NT2/D1 (cell line): ENCODE results near the gene RNF151.
"Not testable (repeated sequence)": the region's sequence is repeated elsewhere in the genome, so short reads cannot be mapped to it uniquely, and the experiment has no call there.

Source experiments
- DNase-seq: peaks from one replicate; pipeline ENCODE4 v3.0.0-alpha.2; 2011; ENCODE audit warnings: low read depth, low spot score
- H3K27me3 ChIP-seq: 2 replicates; pipeline ENCODE4 v1.6.0; 2011; ENCODE audit warnings: mild to moderate bottlenecking; ENCODE audit not compliant: insufficient read length, insufficient read depth
- H3K36me3 ChIP-seq: 2 replicates; pipeline ENCODE4 v1.6.1; 2011; ENCODE audit warnings: mild to moderate bottlenecking, low read length, mixed read lengths; ENCODE audit not compliant: insufficient read depth, insufficient read length
- H3K4me1 ChIP-seq: 2 replicates; pipeline ENCODE4 v1.5.1; 2011; ENCODE audit not compliant: insufficient read depth, insufficient read length
- H3K4me3 ChIP-seq: 2 replicates; pipeline ENCODE4 v1.5.1; 2011; ENCODE audit warnings: low read depth; ENCODE audit not compliant: insufficient read length
- H3K9ac ChIP-seq: 2 replicates; pipeline ENCODE4 v1.6.0; 2011; ENCODE audit warnings: low read depth; ENCODE audit not compliant: insufficient read length
- H3K9me3 ChIP-seq: 2 replicates; pipeline ENCODE4 v1.5.1; 2011; ENCODE audit warnings: mild to moderate bottlenecking, low read length; ENCODE audit not compliant: insufficient read depth
- SUZ12 ChIP-seq: IDR thresholded peaks from 2 replicates; pipeline ENCODE4 v1.6.1; 2011; ENCODE audit not compliant: insufficient read length, insufficient read depth; ENCODE audit errors: extremely low read depth
- YY1 ChIP-seq: IDR thresholded peaks from 2 replicates; pipeline ENCODE4 v1.6.1; 2011; ENCODE audit not compliant: insufficient read length, insufficient read depth
- ZNF274 ChIP-seq: IDR thresholded peaks from 2 replicates; pipeline ENCODE4 v1.6.1; 2011; ENCODE audit warnings: mild to moderate bottlenecking, low read depth, low read length

RNF151 gene

DNA sequence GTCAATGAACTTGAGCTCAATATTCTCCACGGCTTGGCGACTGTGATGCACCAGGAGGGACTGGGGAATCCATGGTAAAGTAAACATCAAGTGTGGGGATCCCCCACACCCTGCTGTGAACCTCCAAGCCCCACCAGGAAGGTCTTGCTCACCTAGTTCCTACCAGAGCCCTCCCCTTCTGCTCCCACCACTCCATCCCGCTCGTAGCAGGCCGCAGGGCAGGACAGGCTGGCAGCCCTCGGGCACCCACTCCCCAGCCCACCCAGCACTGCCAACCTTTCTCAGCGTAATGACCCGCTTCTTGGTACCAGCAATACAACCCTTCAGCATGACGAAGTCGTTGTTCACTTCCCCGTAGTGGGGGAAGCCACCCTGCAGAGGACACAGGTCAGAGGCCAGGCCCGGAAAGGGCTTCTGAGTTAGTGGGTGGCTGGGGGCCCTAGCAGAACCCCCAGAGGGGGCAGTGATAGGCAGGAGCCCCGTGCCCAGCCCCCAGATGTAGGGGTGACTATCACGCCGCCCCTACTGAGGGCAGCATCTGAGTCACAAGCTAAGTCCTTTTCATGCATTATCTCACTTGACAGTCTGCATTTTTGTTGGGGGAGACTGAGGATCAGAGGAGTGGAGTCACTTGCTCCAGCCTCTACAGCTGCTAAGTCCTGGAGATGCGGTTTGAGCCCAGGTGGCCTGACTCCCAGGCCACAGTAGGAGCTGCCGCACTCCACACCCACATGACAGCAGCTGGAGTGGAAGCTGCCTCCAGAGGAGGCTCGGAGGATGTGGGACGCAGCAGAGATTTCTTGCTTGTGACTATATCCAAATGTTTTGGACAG is 20.9 kb upstream of the RNF151 start:
- Histone ChIP-seq H3K9ac (no peak overlapping the region), H3K36me3 (peaks cover 3% of the 10 kb centered on the region), H3K4me3 (no peak overlapping the region), H3K4me1 (peaks cover 26% of the 10 kb centered on the region), H3K9me3 (no peaks in the 10 kb centered on the region), H3K27me3 (no peaks in the 10 kb centered on the region)
- no peak for DNase-seq
- TF ChIP-seq ZNF274 (no peak), SUZ12 (no peak), YY1 (no peak)

DNA sequence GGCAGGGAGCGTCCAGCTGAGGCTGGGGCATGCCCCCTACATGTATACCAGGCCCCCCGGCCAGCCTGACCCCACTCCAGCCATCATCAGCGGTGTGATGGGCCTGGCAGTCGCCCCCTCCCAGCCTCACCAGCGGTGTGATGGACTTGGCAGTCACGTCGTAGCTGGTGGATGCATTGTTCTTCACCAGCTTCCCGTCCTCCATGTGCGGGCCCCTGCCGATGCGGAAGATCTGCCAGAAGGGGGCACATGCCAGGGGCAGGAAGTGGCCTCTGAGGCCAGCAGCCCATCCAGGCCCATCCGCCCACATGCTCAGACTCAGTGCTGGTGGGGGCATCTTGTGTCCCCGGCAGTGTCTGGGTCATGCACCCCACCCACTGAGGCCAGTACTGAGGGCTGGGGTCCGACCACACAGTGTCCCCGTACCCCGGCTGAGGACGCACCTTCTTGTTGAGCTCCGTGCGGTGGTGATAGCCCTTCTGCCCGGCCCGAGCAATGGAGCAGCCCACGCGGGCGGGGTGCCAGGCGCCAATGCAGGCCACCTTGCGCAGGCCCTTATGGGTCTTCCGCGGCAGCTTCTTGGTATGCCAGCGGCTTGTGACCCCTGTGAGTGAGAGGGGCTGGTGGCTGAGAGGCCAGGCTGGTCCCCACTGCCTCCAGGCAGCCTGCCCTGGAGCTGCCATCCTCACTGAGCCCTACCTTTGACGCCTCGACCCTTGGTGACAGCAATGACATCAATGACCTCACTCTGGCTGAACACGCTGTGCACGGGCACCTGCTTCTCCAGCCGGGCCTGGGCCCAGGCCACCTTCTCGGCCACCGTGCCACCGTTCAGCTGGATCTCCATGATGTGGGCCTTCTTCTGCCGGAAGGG is 19.9 kb upstream of the RNF151 start:
- Histone ChIP-seq H3K27me3 (no peaks in the 10 kb centered on the region), H3K4me1 (peaks cover 19% of the 10 kb centered on the region), H3K9me3 (no peaks in the 10 kb centered on the region), H3K4me3 (no peak overlapping the region), H3K36me3 (no peaks in the 10 kb centered on the region), H3K9ac (no peak overlapping the region)
- DNase-seq: no peak
- TF ChIP-seq ZNF274 (no peak), SUZ12 (no peak), YY1 (no peak)

DNA sequence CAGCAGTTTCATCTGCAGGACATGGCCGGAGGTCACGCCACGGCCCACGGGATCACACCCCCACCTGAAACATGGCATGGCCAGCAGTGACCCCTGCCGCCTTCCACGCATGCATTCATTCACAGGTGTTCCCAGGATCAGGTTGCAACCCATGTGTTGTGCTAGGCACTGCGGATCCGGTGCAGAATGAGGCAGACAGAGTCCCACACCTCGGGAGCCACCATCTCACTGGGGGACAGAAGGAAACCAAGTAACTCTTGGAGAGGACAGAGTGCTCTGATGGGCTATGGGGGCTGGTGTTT is 19.3 kb upstream of the RNF151 start:
- no peak for TF ChIP-seq SUZ12
- no peak for TF ChIP-seq ZNF274
- no peak for TF ChIP-seq YY1
- Histone ChIP-seq H3K9me3 (no peaks in the 10 kb centered on the region), H3K4me1 (peaks cover 13% of the 10 kb centered on the region), H3K36me3 (no peaks in the 10 kb centered on the region), H3K9ac (no peak overlapping the region), H3K27me3 (no peaks in the 10 kb centered on the region), H3K4me3 (no peak overlapping the region)
- DNase-seq: no peak

DNA sequence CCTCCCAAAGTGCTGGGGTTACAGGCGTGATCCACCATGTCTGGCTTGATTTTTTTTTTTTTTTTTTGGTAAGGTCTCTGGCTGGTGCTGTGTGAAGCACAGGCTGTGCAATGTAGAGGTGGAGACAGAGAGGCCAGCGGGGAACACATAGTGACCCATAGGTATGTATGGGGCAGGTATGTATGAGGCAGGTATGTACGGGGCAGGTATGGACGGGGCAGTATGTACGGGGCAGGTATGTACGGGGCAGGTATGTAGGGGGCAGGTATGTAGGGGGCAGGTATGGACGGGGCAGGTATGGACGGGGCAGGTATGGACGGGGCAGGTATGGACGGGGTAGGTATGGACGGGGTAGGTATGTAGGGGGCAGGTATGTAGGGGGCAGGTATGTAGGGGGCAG is 17.1 kb upstream of the RNF151 start:
- peaks cover 15% of the 10 kb centered on the region for H3K4me1 ChIP-seq
- H3K9me3 ChIP-seq: no peaks in the 10 kb centered on the region
- no peak for TF ChIP-seq ZNF274
- TF ChIP-seq YY1: no peak
- H3K36me3 ChIP-seq: no peaks in the 10 kb centered on the region
- no peaks in the 10 kb centered on the region for H3K27me3 ChIP-seq
- no peak overlapping the region for H3K9ac ChIP-seq
- no peak overlapping the region for H3K4me3 ChIP-seq
- no peak for DNase-seq

DNA sequence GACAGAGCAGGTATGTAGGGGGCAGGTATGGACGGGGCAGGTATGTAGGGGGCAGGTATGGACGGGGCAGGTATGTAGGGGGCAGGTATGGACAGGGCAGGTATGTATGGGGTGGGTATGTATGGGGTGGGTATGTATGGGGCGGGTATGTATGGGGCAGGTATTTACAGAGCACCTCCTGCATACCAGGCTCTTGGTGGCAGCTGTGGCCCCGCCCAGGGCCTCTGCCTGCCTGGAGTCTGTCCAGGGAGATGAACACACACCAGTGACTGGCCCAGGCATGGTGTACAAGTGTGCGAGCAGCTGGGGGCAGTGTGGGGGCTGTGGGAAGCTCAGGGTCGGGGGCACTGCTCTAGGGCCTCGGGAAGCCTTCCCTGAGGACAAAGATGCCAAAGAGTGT is 16.6 kb upstream of the RNF151 start:
- Histone ChIP-seq H3K9ac (no peak overlapping the region), H3K27me3 (no peaks in the 10 kb centered on the region), H3K4me3 (no peak overlapping the region), H3K4me1 (peaks cover 18% of the 10 kb centered on the region), H3K9me3 (no peaks in the 10 kb centered on the region), H3K36me3 (no peaks in the 10 kb centered on the region)
- TF ChIP-seq SUZ12: no peak
- no peak for TF ChIP-seq ZNF274
- TF ChIP-seq YY1: no peak
- no peak for DNase-seq

DNA sequence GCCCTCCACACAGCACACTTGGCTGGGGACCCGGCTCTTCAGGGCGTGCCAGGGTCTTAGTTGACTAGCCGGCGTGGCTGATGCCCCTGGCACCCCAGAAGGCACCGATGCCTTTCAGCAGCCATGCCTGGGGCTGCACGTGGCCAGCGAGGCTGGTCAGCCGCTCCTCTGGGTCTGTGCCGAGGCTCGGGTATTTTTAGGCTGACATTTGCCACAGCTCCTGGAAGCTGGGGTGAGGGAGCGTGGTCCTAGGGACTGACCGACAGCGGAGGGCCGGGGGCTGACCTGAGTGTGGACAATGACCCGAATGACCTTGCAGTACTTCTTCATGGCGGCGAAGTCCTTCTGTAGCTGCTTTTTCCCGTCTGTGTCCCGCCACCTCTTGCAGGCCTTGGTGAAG is 16.1 kb upstream of the RNF151 start:
- Histone ChIP-seq H3K4me3 (no peak overlapping the region), H3K9me3 (no peaks in the 10 kb centered on the region), H3K4me1 (peaks cover 16% of the 10 kb centered on the region), H3K36me3 (no peaks in the 10 kb centered on the region), H3K9ac (no peak overlapping the region), H3K27me3 (no peaks in the 10 kb centered on the region)
- TF ChIP-seq YY1: no peak
- TF ChIP-seq SUZ12: no peak
- DNase-seq: no peak

DNA sequence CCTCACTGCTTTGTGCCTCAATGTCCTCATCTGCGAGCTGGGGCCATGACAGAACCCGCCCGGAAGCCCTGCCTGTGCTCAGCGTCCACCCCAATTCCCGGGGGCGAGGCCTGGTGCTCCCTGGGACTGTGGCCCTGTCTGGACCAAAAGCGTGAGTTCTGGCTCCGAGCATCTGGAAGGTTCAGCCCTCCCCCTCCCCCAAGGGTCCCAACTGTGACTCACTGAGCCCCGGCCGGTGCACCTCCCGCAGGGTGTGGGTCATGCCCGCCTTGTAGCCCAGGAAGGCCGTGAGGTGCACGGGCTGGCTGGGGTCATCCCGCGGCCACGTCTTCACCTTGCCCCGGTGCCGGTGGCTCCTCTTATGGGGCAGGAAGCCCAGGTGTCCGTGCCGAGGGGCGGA is 12.9 kb upstream of the RNF151 start:
- no peak for TF ChIP-seq ZNF274
- no peak for TF ChIP-seq YY1
- TF ChIP-seq SUZ12: no peak
- Histone ChIP-seq H3K9ac (peak overlapping the region; percentile 32), H3K4me3 (no peak overlapping the region), H3K9me3 (peaks cover 5% of the 10 kb centered on the region; the same call in 1 of the 2 replicates), H3K4me1 (peaks cover 16% of the 10 kb centered on the region), H3K27me3 (no peaks in the 10 kb centered on the region), H3K36me3 (no peaks in the 10 kb centered on the region)
- DNase-seq: no peak

DNA sequence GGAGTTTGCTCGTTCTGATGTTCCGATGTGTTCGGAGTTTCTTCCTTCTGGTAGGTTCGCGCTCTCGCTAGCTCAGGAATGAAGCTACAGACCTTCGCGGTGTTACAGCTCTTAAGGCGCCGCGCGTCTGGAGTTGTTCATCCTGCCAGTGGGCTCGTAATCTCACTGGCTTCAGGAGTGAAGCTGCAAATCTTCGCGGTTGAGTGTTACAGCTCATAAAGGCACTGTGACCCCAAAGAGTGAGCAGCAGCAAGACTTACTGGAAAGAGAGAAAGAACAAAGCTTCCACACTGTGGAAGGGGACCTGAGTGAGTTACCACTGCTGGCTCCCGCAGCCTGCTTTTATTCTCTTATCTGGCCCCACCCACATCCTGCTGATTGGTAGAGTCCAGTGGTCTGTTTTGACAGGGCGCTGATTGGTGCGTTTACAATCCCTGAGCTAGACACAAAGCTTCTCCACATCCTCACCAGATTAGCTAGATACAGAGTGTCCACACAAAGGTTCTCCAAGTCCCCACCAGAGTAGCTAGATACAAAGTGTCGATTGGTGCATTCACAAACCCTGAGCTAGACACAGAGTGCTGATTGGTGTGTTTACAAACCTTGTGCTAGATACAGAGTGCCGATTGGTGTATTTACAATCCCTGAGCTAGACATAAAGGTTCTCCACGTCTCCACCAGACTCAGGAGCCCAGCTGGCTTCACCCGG is 9.1 kb upstream of the RNF151 start:
- not testable (repeated sequence) for H3K9me3 ChIP-seq, H3K4me3 ChIP-seq, DNase-seq, H3K9ac ChIP-seq, H3K27me3 ChIP-seq
- peaks cover 14% of the 10 kb centered on the region for H3K36me3 ChIP-seq
- H3K4me1 ChIP-seq: peaks cover 11% of the 10 kb centered on the region

DNA sequence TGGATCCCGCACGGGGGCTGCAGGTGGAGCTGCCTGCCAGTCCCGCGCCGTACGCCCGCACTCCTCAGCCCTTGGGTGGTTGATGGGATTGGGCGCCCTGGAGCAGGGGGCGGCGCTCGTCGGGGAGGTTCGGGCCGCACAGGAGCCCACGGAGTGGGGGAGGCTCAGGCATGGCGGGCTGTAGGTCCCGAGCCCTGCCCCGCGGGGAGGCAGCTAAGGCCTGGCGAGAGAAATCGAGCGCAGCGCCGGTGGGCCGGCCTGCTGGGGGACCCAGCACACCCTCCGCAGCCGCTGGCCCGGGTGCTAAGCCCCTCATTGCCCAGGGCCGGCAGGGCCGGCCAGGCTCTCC is 8.5 kb upstream of the RNF151 start:
- H3K4me3 ChIP-seq, H3K9me3 ChIP-seq: not testable (repeated sequence)

More for the DNA sequence above, 8.5 kb upstream of the RNF151 start:
- H3K27me3 ChIP-seq, DNase-seq, H3K4me1 ChIP-seq, H3K9ac ChIP-seq: not testable (repeated sequence)
- H3K36me3 ChIP-seq: peaks cover 19% of the 10 kb centered on the region
